Measurements from ENCODE around the gene PHYHIPL. TPM values are rescaled to one million over a fixed set of nuclear protein-coding genes. Genes with fewer than 3 reads are reported as not detected.
"Not testable (repeated sequence)": the region's sequence is repeated elsewhere in the genome, so short reads cannot be mapped to it uniquely, and the experiment has no call there.

The PHYHIPL gene
- total RNA-seq, 1 donor from 2014 or later = 1.2 TPM

GRCh38 chr10:59206204-59206720 lies 29.8 kb downstream of the PHYHIPL start:
- DNase-seq = no peak

- DNase-seq = no peak
Observed at GRCh38 chr10:59212301-59212798, 35.9 kb downstream of the PHYHIPL start.

- no peak for DNase-seq
Observed at GRCh38 chr10:59214160-59214559, 37.7 kb downstream of the PHYHIPL start.

GRCh38 chr10:59216178-59216869 lies 39.9 kb downstream of the PHYHIPL start:
- no peak for DNase-seq

- no peak for DNase-seq
Observed at GRCh38 chr10:59222788-59223187, 46.3 kb downstream of the PHYHIPL start.

- not testable (repeated sequence) for DNase-seq
Observed at GRCh38 chr10:59223597-59223996, 47.2 kb downstream of the PHYHIPL start.

- no peak for DNase-seq
Observed at GRCh38 chr10:59225211-59225610, 48.8 kb downstream of the PHYHIPL start.

GRCh38 chr10:59227136-59227673 lies 50.8 kb downstream of the PHYHIPL start:
- DNase-seq = no peak

GRCh38 chr10:59229441-59229840 lies 53.0 kb downstream of the PHYHIPL start:
- DNase-seq = no peak

GRCh38 chr10:59234194-59234593 lies 57.8 kb downstream of the PHYHIPL start:
- no peak for DNase-seq

GRCh38 chr10:59234816-59235429 lies 58.5 kb downstream of the PHYHIPL start:
- peak; percentile 2 for DNase-seq

- DNase-seq = no peak
Observed at GRCh38 chr10:59236064-59236697, 59.7 kb downstream of the PHYHIPL start.

GRCh38 chr10:59237775-59238174 lies 61.3 kb downstream of the PHYHIPL start:
- DNase-seq = no peak

GRCh38 chr10:59239108-59239507 lies 62.7 kb downstream of the PHYHIPL start:
- not testable (repeated sequence) for DNase-seq

- peak; percentile 54 for DNase-seq
Observed at GRCh38 chr10:59240582-59241183, 64.2 kb downstream of the PHYHIPL start.

- DNase-seq = no peak
Observed at GRCh38 chr10:59242057-59242456, 65.6 kb downstream of the PHYHIPL start.

GRCh38 chr10:59242991-59243390 lies 66.5 kb downstream of the PHYHIPL start:
- no peak for DNase-seq

- DNase-seq = no peak
Observed at GRCh38 chr10:59243611-59244195, 67.3 kb downstream of the PHYHIPL start.

GRCh38 chr10:59244871-59245270 lies 68.4 kb downstream of the PHYHIPL start:
- no peak for DNase-seq

- no peak for DNase-seq
Observed at GRCh38 chr10:59245686-59246085, 69.2 kb downstream of the PHYHIPL start.

- no peak for DNase-seq
Observed at GRCh38 chr10:59252491-59252890, 76.0 kb downstream of the PHYHIPL start.

GRCh38 chr10:59255463-59255862 lies 79.0 kb downstream of the PHYHIPL start:
- no peak for DNase-seq
